Renal cortical epithelial cell (primary cell): Measurements from ENCODE around the gene TMEM43. TPM values are rescaled to one million over a fixed set of nuclear protein-coding genes. Genes with fewer than 3 reads are reported as not detected.

Source experiments
- DNase-seq: peaks from one replicate; pipeline ENCODE4 v3.0.0-alpha.2; 2011; ENCODE audit warnings: low read depth
- total RNA-seq: library from RNA; depleted of rRNA; stranded (reverse); fragments of >200 nt; gene quantifications from 2 replicates; pipeline ENCODE4 v1.2.3, GENCODE V29; 2014

Gene TMEM43
- total RNA-seq, 1 donor from 2014 or later, result 76.2 TPM

DNA sequence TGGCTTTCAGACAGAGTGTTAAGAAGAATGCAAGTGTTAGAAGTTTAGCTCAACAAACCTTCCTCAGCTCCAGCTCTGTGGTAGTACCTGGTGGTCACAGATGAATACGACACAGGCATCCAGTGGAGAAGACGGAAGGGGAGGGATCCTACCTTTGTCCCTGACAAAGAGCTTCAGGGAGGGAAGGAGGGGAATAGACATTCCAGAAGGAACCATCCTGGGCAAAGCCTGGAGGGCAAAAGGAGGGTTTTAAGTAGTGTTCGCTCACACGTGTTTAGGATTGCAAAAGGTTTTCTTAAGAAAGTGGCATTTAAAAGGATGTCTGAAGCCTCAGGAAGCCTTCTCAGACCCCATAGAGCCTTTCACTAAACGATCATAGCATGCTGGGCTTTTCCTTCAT lies 3.0 kb upstream of the TMEM43 start:
- DNase-seq, result no peak

DNA sequence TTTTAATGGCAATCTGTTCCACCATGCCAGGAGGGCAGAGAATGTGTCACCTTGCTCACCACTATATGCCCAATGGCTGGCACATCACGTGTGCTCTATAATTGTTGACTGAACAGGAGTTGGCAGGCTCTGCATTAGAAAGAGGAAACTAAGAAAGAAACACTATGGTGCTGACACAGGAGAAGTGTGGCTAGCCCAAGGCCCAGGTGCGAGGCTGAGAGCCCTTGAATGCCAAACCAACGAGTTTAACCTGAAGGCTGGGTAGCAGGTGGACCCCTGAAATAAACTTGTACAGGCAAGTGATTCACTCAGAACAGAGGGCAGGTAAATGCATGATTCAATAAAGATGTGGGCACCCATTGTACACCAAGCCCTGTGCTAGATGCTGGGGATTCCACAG lies 2.6 kb upstream of the TMEM43 start:
- no peak for DNase-seq

DNA sequence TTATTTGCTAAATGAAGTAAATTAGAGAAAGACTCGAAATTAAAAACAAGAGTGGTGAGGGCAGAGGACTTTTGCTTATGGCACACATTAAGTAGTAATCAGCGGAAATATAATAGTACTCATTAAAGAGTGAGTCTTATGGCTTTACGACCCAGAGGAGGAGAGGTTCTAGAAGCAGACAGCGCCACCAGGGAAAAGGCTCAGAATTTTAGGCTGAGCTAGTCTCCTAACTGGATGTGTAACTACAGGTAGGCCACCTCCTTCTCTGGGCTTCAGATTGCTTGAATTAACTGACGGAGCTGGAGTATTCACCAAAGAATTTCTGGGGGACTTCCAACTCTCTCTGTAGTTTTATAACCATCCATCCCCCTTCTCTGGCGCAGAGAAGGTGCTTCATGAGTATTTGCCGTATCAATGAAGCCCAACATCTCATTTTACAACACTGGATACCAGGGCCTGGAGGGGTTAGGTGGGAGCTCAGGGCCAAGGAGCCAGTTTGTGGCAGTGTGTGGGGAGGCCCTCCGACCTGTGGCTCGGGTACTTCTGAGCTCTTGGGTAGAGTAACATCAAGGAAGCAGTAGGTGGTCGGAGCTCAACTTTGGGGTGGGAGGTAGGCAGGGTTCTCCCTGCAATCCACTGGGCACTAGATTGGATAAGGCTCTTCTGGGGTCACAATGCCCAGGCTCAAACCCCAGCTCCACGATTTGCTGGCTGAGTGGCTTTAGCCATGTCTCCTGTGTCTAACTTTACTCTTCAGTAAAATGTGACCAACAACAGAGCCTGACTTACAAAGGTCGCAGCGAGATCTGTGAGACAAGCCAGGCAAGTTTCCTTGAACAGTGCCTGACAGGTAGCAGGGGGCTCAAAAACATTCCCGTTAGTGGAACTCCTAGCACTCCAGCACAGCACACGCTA lies 1.3 kb upstream of the TMEM43 start:
- DNase-seq, result peak; percentile 22

DNA sequence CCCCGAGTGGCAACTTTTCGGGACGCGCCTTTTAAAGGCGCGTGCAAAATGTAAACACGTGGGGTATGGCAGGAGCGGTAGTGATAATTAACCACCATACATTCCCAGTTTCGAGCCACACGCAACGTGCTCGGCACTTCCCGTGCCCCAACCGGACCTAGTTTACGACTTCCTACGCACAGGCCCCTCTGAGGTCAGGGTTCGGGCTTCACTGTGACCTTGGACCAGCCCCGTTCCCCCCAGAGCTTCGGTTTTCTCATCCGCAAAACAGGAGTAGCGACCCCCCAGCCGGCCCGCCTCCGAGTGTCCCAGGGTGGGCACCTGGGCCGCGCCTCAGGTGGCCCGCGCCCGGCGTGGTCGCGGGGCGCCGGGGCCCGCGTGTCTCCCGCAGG lies 633 bp upstream of the TMEM43 start:
- no peak for DNase-seq

DNA sequence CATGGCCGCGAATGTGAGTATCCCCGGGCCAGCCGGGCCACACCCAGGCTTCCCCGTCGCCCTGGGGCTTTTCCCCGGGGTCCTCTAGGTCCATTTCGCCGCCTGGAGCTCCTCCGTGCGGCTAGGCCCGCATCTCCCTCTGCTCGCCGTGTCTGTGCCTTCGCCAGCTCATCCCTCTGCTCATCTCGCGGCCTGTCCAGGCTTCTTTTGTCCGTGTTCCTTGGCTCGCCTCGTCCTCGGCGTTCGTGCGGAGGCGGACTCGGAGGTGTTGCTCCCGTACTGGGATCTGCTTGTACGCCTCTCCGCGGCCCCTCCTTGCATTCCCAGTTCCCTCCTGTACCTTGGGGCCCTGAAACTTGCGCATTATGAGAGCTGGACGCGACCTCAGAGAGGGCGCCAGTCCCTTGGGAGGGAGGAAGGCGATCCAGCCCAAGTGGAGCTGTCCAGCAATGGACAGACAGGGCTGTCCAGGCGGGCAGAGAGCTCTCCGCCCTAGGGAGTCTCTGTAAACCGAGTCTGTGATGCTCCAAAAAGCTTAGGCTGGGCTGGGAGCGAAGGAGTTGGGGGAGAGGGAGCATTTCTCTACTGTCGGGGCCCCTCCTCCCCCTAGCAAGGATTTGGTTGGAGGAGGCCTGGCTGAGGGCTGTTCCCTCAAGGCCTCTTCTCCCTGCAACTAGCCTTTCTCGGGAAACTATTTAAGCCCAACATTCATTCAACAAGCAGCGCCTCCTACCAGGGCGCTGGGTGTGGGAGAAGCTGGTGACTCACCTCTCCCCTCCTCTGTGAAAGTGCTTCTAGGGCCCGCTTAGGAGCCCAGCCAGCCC lies 553 bp downstream of the TMEM43 start:
- peak; percentile 93 for DNase-seq

DNA sequence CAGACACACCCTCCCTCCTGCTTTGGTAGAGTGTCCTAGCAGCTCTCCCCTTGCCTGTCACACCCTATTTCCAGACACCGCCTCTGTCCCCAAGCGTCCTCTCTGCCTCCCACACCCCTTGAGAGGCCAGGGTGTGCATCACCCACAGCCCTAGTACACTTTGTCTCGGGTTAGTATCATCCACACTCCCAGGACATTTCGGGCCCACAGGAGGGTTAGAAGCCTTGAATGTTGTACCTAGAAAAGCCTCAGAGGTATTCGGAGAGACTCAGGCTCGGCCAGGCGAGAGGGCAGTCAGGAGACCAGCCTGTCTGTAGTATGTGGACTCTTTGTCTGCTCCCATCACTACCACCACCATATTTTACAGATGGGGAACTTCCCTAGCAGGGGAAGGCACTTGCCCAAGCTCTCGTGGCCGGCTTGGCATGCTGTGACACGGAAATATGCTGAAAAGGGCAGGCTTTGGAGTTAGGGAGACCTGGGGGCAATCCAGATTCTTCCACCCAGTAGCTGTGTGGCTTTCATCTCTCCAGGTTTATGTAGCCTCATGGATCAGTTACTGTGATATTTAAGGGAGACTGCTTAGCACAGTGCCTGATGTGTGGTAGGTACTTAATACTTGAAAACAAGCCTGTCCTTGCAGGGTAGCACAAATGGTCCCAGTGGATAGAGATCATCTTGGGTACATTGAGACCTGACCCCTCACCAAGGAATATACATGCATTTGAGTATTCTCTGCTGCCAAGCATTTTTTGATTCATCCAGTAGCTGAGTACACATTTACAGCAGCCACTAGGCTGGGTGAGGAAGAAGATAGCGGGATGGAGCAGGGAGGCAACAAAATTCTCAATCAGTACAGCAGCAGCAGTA lies 1.4 kb downstream of the TMEM43 start:
- no peak for DNase-seq

DNA sequence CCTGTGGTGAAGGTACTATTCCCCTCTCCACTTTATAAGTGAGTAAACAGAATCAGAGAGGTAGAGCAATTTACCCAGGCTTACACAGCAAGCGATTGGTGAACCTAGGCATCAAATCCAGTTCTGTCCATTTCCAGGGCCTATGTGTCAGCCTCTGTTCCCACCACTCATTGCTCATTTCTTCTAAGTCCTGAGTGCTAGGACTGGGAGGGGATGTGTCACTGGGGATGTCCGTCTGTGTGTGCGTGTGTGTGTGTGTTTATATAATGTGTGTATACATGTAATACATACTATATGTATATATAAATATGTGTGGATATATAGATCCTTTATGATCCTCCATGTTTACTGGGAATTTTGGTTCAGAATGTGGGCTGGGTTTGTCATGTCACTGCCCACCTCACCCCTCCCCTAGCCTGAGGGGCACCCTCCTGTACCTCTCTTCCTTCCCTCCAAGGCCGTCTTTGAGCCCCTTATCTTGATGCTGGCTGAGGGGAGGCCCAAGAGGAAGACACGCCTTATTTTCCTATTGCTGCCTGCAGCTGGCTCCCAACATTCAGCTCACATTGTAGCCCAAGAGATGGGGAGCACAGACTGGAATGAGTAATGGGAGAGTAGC lies 2.1 kb downstream of the TMEM43 start:
- DNase-seq, result no peak

DNA sequence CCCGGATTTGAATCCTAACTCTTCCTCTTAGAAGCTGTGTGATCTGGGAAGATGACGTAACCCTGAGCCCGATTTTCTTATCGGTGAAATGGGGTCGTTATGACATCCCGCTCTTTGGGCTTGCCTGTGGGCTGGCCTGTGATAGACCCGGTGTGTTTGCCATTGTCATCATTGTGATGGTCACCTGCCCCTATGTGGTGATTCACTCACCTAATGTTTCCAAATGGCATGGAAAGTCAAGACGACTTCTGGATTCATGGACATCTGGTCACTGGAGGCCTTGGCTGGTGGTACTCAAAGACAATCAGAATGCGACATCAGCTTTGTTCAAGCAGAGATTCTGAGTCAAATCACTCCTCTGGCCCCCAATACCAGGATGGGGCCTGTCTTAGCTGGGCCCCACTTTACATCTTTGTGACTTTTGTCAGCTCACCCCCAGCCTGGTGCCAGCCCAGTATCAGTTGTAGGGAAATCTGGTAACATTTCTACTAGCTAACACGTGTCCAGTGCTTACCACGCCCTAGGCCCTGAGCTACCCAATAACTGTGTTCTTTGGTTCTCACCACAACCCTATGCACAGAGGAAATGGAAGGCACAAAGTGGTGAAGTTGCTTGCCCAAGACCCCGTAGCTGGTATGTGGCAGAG lies 2.8 kb downstream of the TMEM43 start:
- no peak for DNase-seq

DNA sequence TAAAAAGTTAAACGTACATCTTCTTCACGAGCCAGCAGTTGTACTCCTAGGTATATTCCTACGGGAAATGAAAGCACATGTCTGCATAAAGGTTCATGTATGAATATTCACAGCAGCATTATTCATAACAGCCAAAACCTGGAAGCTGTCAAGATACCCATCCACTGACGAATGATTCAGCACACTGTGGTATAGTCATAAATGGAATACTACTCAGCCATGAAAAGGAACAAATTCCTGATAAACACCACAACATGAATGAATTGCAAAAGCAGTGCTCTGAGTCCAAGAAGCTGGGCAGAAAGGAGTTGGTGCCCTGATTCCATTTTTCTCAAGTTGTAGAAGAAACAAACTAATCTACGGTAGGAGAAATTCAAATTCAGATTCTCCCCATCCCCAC lies 3.9 kb downstream of the TMEM43 start:
- no peak for DNase-seq

DNA sequence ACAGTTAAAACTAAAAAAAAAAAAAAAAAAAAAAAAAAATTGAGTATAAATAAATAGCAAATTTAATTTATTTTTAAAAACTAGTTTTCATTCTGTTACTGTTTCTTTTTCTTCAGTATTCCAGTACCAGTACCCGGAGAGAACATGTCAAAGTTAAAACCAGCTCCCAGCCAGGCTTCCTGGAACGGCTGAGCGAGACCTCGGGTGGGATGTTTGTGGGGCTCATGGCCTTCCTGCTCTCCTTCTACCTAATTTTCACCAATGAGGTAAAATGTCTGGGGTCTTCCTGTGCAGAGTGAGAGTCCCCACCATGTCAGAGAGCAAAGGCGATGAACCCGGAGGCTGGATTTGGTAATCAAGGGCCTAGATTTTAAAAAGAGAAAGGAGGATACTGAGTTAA lies 4.4 kb downstream of the TMEM43 start:
- DNase-seq, result no peak

DNA sequence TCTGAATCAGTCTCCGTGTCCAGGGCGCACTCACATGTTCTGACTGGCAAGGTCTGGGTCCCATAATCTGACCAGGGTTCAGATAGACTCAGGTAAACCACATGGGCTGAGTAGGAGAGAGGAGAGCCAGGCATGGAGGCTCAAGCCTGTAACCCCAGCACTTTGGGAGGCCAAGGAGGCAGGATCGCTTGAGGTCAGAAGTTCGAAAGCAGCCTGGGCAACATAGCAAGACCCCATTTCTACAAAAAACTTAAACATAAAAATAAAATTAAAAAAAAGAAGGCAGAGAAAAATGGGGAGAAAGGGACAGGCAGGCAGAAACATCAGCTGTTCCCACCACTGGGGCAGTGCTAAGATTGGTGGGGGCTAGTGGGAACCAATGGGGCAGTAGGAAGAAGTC lies 5.4 kb downstream of the TMEM43 start:
- DNase-seq, result no peak

DNA sequence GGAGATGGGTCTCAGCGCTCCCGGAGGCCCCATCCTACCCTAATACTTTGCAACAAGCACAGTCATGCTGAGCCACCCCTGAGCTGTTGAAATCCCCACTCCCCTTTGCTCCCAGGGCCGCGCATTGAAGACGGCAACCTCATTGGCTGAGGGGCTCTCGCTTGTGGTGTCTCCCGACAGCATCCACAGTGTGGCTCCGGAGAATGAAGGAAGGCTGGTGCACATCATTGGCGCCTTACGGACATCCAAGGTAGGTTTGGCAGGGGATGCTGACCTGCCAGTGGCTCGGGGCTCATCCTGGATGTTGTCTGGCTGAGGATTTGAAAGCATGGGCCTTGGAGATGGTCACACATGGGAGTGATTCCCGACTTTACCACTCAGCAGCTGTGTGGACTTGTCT lies 5.9 kb downstream of the TMEM43 start:
- no peak for DNase-seq

DNA sequence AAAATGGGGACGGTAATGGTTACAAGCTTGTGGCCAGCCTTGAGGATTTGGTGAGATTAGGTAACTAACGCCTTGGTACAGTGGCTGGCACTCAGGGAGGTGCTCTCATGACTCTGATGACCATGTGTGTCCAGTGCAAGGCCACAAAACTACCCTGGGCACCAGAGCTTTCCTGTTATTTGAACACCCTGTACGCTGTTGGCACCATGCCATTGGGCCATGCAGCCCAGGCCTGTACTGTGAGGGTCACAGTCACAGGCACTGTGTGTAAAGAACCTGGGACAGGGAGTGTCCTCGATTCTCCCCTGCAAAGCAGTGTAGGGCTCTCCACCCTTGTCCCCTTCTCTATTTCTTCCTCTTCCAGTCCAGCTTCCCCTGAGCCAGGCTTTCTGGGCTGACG lies 6.3 kb downstream of the TMEM43 start:
- DNase-seq, result no peak

DNA sequence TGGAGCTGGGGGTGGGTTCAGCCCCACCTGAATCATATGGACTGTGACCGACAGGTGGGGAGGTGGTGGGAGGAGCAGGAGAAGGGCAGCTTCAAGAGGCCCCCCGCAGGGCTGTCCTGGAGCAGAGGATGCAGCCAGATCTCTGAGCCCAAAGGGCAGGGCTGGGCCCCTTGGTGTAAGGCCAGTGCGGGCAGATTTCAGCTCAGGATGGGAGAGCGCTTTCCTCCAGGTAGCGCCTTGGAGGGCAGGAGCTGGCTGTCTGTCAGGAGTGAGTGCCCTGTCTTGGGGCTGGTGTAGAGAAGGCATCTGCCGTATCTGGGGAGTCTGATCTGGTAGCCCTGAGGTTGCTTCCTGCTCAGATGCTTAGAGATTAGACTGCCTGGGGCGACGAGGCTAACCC lies 7.3 kb downstream of the TMEM43 start:
- no peak for DNase-seq

DNA sequence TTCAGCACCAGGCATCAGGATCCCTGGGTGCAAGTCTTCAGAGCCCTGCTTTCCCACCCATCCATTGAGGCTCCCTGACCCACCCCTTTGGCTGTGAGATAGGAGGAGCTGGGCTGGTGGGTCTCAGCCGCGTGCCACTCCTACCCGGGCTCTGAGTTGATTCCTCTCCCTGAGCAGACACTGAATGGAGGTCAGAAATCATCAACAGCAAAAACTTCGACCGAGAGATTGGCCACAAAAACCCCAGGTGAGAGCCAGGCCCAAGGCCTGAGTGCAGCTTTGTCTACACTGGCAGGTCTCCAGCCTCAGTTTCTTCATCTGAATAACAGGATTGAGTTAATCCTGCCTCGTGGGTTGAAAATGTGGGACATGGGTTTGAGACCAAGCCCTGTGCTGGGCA lies 7.8 kb downstream of the TMEM43 start:
- DNase-seq, result no peak

DNA sequence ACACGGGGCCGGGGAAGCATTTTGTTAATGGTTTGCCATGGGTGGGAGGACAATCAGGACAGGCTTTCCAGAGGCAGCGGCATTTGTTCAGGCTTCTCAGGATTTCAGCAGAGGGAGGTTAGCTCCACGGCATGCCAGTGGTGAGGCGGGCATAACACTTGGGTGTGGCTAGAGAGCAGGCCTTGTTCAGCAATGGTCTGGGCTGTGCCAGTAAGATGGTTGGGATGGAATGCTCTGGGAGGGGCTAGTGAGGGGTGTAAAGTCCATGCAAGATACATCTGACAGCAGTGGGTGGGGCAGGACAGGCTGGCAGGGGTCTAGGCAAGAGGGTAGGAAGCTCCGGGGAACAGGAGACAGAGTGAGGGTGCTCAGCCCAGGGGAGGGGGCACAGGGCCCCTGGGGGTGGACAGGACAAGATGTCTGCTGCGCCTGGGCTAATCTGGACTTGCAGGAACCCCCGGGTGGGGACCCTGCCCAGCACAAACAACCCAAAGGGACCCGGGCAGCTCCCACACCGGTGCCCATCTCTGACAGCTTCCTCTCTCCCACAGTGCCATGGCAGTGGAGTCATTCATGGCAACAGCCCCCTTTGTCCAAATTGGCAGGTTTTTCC lies 8.4 kb downstream of the TMEM43 start:
- DNase-seq, result peak; percentile 42

DNA sequence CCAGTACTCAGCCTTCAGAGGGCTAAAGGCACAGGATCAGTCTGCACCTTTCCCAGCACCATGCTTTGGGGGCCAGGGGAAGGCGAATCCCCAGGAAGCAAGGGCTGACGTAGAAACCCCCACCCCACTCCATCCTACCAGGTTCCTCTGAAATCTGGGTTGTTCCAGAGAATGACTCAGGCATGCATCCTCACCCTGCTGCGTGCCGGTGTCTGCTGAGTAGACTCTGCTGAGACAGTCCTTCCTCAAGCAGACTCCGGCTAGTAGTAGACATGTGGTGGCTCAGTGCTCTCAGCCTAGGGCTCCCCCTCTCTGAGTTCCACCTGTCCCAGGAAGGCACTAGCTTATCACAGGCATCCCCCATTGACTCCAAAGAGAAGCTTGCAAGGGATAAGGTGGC lies 9.0 kb downstream of the TMEM43 start:
- DNase-seq, result no peak

DNA sequence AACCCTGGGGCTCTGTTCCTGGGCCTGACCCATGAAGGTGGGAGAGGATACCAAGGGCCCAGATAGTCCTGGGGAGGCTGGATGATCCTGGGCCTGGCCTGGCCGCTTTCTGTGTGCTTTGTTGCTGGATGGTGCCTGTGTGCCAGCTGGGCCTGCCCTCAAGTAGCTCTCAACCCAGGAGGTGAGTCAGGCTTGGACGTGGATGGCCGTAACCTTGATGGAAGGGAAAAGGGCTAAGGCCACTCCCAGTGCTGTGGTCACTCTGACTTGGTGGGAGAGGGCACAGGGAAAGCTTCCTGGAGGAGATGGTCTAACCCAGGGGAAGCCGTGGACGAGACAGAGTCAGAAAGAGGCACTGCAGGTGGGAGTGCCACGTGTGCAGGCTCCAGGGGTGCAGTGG lies 9.4 kb downstream of the TMEM43 start:
- no peak for DNase-seq

DNA sequence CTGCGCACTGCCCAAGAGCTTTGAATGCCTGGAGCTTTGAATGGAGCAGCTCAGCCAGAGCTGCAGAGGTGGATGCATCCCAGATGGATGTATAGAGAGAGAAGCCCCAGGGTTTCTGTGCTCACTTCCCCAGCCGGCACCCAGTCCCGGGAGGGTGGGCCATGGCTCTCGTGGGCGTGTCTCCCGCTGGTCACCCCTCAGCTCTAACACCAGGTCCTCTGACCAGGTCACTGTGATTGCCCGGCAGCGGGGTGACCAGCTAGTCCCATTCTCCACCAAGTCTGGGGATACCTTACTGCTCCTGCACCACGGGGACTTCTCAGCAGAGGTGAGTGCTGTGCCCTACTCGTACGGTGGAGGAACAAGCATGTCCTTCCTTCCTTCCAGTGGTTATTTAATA lies 10.7 kb downstream of the TMEM43 start:
- no peak for DNase-seq

DNA sequence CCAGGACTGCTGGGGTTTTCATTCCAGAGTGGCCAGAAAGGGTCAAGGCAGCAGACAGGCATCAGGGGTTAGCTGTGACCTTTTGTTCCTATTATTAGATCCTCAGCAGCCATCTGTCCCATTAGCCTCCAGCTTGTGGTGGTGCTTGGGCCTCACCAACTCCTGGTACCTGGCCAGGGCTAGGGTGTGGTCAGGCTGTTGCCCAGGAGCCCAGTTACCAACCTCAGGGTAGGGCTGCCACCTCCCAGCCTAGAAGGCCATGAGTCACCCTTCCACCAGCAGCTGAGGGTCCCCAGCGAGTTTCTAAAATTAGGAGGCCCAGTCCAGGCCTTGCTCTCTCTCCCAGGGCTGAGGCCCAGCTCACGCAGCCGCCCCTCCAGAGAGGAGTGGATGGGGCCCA lies 12.2 kb downstream of the TMEM43 start:
- peak; percentile 30 for DNase-seq

DNA sequence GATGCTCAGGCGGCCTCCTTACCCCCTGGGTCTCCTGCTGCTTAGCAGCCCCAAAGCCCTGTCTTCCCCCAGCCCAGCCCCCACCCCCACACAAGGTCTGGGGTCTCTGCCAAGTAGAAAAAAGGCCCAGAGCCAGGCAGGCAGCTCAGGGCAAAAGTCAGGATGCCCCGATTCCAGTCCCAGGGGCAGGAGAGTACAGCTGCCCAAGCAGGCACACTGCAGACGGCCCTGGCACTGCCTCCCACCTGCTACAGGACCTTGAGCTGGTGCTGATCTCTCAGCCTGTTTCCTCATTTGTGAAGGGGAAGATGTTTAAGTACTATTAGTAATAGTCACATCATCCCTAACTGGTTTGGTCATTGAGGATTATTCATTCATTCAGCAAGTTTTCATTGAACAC lies 12.6 kb downstream of the TMEM43 start:
- peak; percentile 31 for DNase-seq
